COLO829 (cell line): ENCODE measurements around the gene PAX6.
"Not testable (repeated sequence)": the region's sequence is repeated elsewhere in the genome, so short reads cannot be mapped to it uniquely, and the experiment has no call there.

ENCODE experiments used
- DNase-seq: peaks from one replicate; pipeline ENCODE4 v3.0.0; 2012; ENCODE audit warnings: low spot score

Gene PAX6

DNA sequence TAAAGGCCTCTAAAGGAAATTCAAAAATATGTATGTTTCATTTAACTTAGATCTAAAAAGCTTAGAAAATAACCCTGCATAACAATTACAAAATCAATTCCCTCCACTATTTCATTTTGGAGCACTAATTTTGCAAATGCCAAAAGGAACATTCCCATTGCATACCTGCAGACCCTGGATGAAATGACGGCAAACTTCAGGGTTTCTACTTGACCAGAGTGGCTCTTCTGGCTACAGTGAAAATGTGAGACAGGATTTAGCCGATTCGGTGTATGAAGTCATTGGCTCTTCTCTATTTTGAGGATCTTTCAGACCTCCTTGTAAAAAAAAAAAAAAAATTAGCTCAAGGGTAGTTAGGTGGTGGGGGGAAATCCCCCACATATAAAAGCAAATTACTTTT is 44.1 kb downstream of the PAX6 start:
- DNase-seq: no peak

DNA sequence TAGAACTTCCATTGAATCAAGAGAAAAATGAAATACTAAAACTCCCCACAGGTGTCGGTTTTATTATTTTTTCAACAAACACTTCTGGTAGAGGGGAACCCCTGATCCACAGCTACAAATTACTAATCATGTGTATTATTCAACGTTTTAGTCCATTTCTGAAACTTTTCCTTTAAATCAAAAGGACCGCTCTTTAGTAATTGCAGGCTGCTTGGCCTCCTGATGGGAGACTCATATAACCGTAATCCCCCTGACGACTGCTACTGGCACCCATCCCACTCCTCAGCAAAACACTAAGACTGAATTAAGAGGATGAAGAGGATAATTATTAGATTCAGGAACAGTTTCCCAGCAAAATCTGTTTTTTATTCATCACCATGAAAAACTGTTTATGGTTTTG is 46.4 kb downstream of the PAX6 start:
- DNase-seq: no peak

- no peak for DNase-seq
Observed at GRCh38 chr11:31764261-31764660, 46.9 kb downstream of the PAX6 start.

GRCh38 chr11:31763296-31763695 is 47.8 kb downstream of the PAX6 start:
- no peak for DNase-seq

DNA sequence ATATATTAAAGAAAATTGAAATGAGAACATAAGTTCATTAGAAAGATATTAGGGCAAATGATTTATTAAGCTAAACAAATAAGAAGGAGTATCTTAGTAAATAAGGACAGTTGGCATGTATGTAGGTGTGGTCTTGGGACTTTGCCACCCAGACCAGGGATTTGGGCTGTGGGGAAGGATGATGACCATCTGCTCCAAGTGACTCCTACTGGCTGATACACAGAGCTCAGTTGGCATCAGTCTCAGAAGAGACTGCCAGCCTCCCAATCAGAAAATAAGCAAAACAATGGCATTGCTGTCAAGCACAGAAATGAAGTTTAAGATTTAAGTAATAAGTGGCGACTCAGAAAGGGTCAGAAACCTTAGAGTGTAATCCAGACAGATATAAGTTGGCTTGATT is 49.5 kb downstream of the PAX6 start:
- no peak for DNase-seq

GRCh38 chr11:31757260-31757835 is 53.8 kb downstream of the PAX6 start:
- DNase-seq: no peak

DNA sequence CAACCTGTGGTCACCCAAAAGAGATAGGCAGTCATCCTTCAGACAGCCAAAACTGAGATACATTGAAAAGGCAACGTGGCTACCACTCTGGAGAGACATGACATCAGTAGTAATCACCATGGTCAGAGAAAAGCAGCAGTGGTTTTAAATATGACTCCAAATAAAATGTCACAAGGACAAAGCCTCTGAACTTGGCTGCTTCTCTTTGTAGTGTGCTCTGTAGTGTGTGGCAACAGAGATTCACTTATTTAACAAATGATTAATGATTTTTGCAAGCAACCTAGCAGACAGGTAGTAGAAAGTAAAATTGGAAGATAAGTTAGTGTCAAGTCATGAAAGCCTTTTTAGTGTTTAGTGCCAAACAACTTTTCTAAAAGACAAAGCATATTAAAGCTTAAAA is 63.5 kb downstream of the PAX6 start:
- no peak for DNase-seq

DNA sequence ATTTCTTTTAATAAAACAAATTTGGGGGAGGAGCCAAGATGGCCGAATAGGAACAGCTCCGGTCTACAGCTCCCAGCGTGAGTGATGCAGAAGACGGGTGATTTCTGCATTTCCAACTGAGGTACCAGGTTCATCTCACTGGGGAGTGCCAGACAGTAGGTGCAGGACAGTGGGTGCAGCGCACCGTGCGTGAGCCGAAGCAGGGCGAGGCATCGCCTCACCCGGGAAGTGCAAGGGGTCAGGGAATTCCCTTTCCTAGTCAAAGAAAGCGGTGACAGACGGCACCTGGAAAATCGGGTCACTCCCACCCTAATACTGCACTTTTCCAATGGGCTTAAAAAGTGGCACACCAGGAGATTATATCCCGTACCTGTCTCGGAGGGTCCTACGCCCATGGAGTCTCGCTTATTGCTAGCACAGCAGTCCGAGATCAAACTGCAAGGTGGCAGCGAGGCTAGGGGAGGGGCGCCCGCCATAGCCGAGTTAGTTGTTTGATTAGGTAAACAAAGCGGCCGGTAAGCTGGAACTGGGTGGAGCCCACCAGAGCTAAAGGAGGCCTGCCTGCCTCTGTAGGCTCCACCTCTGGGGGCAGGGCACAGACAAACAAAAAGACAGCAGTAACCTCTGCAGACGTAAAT is 70.3 kb downstream of the PAX6 start:
- DNase-seq: not testable (repeated sequence)

DNA sequence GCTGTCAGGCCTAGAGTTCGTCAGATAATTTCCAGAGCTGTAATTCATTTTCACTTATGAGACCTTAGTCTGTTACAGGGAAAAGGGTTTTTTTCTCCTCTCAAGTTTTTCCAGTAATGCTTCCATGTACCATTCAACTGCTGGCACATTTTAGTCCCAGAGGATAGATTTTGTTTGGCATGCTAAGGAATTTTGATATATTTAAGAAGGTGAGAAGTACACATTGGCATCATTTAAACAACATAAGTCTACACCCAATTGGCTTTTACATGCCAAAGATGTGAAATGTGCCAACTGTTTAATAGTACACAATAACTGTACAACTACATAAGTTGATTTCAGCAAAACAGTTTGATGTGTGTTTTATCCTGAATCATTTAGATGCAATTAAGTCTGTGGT is 71.0 kb downstream of the PAX6 start:
- no peak for DNase-seq
